Measurements from ENCODE around the gene TAOK1. TPM values are rescaled to one million over a fixed set of nuclear protein-coding genes. Genes with fewer than 3 reads are reported as not detected.

The TAOK1 gene
- total and polyA plus RNA-seq, 2 of the 13 experiments (the other 11 are each of a cell fraction or from before 2014, with no cell fraction given): 14.1 to 23.0 TPM

DNA sequence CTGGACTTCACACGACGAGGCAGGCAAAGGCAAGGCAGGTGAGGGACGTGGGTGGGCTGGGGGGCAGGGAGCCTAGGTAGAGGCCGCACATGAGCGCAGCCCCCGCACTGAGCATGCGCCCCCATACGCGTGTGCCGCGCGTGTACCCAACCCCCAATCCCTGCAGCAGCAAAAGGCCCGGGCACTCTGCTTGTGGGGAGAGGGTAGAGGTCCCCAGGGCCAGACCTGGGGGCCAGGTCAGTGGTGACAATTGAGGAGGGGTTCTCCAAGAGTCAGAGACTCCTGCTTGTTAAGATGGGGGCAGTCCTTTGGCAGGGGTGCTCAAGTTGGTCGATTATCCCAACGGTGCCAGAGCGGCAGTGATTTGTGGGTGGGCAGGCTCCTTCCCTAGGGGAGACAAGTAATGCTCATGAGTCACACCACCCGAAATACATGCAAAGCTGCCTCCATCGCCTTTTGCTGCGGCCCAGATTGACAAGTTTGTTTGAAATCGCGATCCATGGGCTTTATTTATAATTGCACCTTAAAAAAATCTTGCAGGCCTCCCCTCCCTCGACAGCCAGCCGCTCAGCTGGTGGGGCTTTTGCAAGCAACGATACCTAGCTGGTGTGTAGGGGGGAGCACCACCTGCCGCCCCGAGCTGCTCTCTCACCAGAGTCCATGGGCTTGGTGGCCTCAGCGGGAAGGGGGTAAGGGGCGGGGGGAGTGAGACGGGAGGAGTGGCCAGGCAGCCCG, 200.4 kb downstream of the TAOK1 start (continued):
- TF ChIP-seq, protein P1, sequence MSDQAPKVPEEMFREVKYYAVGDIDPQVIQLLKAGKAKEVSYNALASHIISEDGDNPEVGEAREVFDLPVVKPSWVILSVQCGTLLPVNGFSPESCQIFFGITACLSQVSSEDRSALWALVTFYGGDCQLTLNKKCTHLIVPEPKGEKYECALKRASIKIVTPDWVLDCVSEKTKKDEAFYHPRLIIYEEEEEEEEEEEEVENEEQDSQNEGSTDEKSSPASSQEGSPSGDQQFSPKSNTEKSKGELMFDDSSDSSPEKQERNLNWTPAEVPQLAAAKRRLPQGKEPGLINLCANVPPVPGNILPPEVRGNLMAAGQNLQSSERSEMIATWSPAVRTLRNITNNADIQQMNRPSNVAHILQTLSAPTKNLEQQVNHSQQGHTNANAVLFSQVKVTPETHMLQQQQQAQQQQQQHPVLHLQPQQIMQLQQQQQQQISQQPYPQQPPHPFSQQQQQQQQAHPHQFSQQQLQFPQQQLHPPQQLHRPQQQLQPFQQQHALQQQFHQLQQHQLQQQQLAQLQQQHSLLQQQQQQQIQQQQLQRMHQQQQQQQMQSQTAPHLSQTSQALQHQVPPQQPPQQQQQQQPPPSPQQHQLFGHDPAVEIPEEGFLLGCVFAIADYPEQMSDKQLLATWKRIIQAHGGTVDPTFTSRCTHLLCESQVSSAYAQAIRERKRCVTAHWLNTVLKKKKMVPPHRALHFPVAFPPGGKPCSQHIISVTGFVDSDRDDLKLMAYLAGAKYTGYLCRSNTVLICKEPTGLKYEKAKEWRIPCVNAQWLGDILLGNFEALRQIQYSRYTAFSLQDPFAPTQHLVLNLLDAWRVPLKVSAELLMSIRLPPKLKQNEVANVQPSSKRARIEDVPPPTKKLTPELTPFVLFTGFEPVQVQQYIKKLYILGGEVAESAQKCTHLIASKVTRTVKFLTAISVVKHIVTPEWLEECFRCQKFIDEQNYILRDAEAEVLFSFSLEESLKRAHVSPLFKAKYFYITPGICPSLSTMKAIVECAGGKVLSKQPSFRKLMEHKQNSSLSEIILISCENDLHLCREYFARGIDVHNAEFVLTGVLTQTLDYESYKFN (CRISPR knock-in tag; conservative IDR thresholded peaks at IDR 0.05): no peak
- TF ChIP-seq FOXO1 (CRISPR knock-in tag; IDR thresholded peaks at IDR 0.05) (no peak), MAF1 (CRISPR knock-in tag; IDR thresholded peaks at IDR 0.05; ENCODE audit: borderline replicate concordance) (no peak), ZNF225 (CRISPR knock-in tag; IDR thresholded peaks at IDR 0.05) (no peak), ZBTB8A (CRISPR knock-in tag; IDR thresholded peaks at IDR 0.05; ENCODE audit: borderline replicate concordance, low read depth) (no peak), ZNF3 (CRISPR knock-in tag; IDR thresholded peaks at IDR 0.05) (no peak; the same call in 1 of the 2 replicates), ZNF12 (CRISPR knock-in tag; IDR thresholded peaks at IDR 0.05) (no peak), ZNF232 (CRISPR knock-in tag; IDR thresholded peaks at IDR 0.05; ENCODE audit: borderline replicate concordance) (peak; percentile 72; the same call in 1 of the 2 replicates), ZNF672 (CRISPR knock-in tag; IDR thresholded peaks at IDR 0.05) (no peak)
- TF ChIP-seq, protein P2, sequence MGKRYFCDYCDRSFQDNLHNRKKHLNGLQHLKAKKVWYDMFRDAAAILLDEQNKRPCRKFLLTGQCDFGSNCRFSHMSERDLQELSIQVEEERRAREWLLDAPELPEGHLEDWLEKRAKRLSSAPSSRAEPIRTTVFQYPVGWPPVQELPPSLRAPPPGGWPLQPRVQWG (CRISPR knock-in tag; IDR thresholded peaks at IDR 0.05; ENCODE audit: borderline replicate concordance, low read depth): no peak
- TF ChIP-seq, protein P3, sequence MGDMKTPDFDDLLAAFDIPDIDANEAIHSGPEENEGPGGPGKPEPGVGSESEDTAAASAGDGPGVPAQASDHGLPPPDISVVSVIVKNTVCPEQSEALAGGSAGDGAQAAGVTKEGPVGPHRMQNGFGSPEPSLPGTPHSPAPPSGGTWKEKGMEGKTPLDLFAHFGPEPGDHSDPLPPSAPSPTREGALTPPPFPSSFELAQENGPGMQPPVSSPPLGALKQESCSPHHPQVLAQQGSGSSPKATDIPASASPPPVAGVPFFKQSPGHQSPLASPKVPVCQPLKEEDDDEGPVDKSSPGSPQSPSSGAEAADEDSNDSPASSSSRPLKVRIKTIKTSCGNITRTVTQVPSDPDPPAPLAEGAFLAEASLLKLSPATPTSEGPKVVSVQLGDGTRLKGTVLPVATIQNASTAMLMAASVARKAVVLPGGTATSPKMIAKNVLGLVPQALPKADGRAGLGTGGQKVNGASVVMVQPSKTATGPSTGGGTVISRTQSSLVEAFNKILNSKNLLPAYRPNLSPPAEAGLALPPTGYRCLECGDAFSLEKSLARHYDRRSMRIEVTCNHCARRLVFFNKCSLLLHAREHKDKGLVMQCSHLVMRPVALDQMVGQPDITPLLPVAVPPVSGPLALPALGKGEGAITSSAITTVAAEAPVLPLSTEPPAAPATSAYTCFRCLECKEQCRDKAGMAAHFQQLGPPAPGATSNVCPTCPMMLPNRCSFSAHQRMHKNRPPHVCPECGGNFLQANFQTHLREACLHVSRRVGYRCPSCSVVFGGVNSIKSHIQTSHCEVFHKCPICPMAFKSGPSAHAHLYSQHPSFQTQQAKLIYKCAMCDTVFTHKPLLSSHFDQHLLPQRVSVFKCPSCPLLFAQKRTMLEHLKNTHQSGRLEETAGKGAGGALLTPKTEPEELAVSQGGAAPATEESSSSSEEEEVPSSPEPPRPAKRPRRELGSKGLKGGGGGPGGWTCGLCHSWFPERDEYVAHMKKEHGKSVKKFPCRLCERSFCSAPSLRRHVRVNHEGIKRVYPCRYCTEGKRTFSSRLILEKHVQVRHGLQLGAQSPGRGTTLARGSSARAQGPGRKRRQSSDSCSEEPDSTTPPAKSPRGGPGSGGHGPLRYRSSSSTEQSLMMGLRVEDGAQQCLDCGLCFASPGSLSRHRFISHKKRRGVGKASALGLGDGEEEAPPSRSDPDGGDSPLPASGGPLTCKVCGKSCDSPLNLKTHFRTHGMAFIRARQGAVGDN (CRISPR knock-in tag; IDR thresholded peaks at IDR 0.05): peak; percentile 53
- TF ChIP-seq, protein P4, sequence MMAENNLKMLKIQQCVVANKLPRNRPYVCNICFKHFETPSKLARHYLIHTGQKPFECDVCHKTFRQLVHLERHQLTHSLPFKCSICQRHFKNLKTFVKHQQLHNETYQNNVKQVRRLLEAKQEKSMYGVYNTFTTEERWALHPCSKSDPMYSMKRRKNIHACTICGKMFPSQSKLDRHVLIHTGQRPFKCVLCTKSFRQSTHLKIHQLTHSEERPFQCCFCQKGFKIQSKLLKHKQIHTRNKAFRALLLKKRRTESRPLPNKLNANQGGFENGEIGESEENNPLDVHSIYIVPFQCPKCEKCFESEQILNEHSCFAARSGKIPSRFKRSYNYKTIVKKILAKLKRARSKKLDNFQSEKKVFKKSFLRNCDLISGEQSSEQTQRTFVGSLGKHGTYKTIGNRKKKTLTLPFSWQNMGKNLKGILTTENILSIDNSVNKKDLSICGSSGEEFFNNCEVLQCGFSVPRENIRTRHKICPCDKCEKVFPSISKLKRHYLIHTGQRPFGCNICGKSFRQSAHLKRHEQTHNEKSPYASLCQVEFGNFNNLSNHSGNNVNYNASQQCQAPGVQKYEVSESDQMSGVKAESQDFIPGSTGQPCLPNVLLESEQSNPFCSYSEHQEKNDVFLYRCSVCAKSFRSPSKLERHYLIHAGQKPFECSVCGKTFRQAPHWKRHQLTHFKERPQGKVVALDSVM (CRISPR knock-in tag; IDR thresholded peaks at IDR 0.05): no peak
- TF ChIP-seq, protein P5, sequence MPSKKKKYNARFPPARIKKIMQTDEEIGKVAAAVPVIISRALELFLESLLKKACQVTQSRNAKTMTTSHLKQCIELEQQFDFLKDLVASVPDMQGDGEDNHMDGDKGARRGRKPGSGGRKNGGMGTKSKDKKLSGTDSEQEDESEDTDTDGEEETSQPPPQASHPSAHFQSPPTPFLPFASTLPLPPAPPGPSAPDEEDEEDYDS (CRISPR knock-in tag; IDR thresholded peaks at IDR 0.05): no peak
- TF ChIP-seq, protein P6, sequence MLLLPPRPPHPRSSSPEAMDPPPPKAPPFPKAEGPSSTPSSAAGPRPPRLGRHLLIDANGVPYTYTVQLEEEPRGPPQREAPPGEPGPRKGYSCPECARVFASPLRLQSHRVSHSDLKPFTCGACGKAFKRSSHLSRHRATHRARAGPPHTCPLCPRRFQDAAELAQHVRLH (CRISPR knock-in tag; IDR thresholded peaks at IDR 0.05; ENCODE audit: borderline replicate concordance, low read depth): no peak
- TF ChIP-seq, protein P7, sequence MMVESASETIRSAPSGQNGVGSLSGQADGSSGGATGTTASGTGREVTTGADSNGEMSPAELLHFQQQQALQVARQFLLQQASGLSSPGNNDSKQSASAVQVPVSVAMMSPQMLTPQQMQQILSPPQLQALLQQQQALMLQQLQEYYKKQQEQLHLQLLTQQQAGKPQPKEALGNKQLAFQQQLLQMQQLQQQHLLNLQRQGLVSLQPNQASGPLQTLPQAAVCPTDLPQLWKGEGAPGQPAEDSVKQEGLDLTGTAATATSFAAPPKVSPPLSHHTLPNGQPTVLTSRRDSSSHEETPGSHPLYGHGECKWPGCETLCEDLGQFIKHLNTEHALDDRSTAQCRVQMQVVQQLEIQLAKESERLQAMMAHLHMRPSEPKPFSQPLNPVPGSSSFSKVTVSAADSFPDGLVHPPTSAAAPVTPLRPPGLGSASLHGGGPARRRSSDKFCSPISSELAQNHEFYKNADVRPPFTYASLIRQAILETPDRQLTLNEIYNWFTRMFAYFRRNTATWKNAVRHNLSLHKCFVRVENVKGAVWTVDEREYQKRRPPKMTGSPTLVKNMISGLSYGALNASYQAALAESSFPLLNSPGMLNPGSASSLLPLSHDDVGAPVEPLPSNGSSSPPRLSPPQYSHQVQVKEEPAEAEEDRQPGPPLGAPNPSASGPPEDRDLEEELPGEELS (CRISPR knock-in tag; IDR thresholded peaks at IDR 0.05): 0 out of 2 replicates have a peak, but pooled peaks have one; percentile 27

Data from HepG2 (cell line).